HG03460 (cell line): Measurements from ENCODE around the gene KRTAP10-9.
"Not testable (repeated sequence)": the region's sequence is repeated elsewhere in the genome, so short reads cannot be mapped to it uniquely, and the experiment has no call there.

ENCODE experiments used
- ATAC-seq: cut with Tn5 transposase; IDR thresholded peaks from one replicate; pipeline ENCODE4 v1.9.1; 2021; ENCODE audit not compliant: unreplicated experiment

Gene KRTAP10-9

DNA sequence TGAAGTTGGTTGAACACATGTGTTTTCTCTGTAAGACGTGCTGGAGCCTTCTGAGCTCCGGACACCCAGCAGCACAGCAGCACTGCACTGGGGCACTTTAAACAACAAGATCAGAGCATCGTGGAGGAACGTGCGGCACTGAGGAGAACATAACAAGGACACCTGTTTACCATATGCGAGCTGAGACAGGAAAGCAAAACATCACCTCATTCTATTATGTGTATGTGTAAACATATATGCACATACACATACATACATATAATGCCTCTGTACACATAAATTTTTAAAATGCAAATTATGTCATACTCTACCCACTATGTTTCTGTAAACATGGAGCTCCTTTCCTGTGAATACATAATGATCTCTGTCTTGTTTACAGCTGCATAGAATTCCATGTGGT lies 31.4 kb upstream of the KRTAP10-9 start:
- no peak for ATAC-seq

DNA sequence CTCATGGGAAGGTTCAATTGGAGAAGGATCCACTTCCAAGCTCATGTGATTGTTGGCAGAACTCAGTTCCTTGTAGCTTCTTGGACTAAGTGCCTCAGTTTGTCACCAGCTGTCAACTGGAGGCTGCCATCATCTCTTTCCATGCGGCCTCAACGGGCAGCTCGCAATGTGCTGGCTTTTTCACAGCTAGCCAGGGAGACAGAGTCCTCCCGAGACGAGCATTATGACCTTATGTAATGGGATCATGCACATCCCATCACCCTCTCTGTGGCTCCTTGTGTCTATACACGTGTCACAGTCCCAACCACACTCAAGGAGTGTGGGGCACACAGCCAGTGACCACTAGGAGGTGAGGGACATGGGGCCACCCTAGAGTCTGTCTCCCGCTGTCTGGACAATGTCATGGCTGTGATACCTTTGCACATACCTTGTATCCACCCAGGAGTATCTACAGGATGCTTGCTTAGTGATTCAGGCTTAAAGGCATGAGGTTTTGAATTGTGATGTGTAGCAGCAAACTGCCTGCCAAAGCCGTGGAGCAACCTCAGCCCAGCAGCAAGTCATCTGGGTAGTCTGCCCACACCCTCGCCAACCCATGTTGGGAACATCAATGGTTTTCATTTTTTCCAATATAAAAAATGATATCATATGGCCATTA lies 30.7 kb upstream of the KRTAP10-9 start:
- ATAC-seq: no peak

DNA sequence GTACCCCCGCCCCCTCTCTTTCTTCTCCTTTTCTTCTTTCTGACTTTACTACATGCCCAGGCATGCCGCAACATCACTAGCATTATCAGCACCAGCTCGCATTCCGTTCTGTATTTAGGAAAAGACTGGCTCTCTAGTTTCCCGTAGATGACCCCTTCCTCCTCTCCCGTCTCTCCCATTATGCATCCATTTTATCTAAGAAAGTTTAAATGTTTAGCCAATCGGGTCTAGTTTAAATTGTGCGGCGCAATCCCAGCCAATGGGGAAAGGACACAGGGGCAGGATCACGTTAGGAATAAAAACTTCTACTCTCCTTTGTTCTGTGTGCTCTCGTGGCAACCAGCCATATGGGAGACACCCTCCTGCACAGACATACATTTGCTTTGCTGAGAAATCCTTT lies 28.8 kb upstream of the KRTAP10-9 start:
- ATAC-seq: no peak

DNA sequence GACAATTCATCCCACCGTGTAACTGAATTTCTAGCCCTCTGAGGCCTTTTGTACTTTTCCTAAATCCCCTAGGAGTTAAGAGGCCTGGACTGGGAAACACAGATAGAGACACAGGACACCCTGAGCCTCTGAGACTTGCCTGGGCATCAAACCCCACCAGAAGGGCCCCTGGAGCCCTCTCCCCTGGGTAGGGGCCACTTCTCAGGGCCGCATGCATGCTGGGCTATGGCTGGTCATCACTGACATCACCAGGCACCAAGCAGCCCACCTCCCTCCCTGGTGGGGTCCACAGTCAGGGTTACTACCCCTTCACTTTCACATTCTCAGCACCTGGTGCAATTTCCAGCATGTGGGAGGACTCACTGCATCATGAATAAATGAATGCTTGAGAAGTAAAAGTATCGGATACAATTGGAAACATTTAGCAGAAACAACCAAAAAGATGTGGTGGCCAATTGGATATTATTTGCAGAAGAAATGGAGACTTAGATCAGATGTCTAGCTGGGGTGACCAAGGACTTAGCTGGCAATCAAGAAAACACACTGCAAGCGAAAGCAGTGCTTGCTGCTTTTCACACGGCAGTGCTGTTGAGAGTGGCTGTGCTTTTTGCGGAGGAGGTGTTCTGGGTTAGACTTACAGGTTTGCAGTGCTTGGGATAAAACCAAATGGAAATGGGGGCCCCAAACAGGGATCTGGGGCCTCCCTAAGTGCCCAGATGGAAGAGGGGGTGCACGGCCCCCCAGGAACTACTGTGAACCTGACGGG lies 27.4 kb upstream of the KRTAP10-9 start:
- no peak for ATAC-seq

DNA sequence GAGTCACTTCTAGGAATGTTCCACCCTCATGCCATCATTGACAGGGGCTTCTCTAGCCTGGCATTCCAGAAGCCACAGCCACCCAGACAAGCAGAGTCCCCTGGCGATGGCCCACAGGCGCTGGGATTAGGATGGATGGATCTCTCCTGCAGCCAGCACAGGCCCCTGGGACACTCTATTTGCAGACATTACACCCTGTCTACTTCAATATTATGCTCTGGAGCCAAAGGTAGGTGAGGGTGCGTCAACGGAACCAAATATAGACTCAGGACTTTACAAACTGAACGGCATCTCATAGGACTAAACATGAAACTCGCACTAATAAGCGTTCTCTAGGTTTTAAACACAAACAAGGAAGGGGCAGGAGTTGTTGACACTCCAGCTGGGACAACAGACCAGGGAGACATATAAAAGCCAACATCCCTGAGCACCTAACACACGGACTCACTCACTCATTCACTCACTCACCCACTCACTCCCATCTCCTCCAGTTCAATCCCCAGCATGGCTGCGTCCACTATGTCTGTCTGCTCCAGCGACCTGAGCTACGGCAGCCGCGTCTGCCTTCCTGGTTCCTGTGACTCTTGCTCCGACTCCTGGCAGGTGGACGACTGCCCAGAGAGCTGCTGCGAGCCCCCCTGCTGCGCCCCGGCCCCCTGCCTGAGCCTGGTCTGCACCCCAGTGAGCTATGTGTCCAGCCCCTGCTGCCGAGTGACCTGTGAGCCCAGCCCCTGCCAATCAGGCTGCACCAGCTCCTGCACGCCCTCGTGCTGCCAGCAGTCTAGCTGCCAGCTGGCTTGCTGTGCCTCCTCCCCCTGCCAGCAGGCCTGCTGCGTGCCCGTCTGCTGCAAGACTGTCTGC lies 26.5 kb upstream of the KRTAP10-9 start, which contains the start of gene KRTAP10-7:
TSS of gene KRTAP10-7 (plus strand) at position 480 of the 861 bp plus-strand sequence. CDS start at position 505, 25 bp downstream.
- not testable (repeated sequence) for ATAC-seq

DNA sequence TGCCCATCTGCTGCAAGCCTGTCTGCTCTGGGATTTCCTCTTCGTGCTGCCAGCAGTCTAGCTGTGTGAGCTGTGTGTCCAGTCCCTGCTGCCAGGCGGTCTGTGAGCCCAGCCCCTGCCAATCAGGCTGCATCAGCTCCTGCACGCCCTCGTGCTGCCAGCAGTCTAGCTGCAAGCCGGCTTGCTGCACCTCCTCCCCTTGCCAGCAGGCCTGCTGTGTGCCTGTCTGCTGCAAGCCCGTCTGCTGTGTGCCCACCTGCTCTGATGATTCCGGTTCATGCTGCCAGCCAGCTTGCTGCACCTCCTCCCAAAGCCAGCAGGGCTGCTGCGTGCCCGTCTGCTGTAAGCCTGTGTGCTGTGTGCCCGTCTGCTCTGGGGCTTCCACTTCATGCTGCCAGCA lies 25.8 kb upstream of the KRTAP10-9 start:
- not testable (repeated sequence) for ATAC-seq

GRCh38 chr21:44601596-44602462 lies 25.1 kb upstream of the KRTAP10-9 start:
- ATAC-seq: no peak

DNA sequence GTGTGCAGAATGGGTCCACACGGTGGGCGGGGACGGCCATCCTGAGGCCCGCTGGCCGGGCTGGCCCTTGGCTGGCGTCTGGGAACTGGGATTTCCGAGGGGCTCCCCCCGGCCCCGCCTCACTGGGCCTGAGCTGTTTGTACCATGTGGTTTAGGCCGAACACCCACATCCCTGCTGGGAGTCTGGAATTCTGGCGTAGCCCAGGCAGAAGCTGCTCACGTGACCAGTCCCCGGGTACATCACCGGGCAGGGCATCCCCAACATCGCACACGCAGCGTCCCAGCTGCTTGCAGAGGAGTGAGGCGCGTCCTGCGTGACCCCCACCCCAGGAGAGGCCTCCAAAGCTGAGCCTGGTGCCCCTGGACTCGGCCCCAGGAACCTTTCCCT lies 24.4 kb upstream of the KRTAP10-9 start:
- ATAC-seq: no peak

DNA sequence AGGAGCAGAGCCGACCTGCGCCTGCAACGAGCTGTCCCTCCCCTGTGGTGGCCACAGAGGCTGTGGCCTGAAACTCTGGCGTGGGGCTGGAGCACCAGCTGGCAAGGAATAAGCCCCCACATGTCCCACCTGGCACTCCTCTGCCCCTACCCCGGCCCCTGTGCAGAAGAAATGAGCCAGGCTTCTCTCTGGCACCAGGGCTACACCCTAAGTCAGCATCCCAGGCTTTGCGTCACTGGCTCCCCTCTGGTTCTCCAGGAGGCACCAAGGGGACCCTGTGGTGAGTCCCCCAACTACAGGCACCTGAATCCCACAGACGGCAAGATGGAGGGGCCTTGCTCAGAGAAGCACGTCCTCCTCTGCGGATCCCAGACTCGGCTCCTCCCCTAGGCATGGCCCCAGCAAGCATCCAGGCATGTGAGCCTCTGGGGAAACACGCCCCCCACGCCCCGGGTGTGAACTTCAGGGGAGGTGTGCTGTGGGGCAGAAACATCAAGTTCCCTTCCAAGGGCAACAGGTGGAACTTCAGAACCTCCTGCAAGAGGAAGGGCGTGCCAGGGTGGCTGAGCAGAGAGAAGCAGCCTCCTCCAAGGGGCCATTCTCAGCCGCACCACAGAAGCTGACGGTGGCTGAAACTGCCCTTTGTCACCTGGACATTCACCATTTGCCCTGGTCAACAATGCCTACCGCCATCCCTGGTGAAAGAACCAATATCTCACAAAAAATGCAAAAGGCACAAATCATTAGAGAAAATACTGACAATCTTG lies 23.6 kb upstream of the KRTAP10-9 start:
- no peak for ATAC-seq

GRCh38 chr21:44603911-44604310 lies 23.0 kb upstream of the KRTAP10-9 start:
- no peak for ATAC-seq

- ATAC-seq: no peak
These were observed 20.4 kb upstream of the KRTAP10-9 start for GRCh38 chr21:44606495-44606894.

DNA sequence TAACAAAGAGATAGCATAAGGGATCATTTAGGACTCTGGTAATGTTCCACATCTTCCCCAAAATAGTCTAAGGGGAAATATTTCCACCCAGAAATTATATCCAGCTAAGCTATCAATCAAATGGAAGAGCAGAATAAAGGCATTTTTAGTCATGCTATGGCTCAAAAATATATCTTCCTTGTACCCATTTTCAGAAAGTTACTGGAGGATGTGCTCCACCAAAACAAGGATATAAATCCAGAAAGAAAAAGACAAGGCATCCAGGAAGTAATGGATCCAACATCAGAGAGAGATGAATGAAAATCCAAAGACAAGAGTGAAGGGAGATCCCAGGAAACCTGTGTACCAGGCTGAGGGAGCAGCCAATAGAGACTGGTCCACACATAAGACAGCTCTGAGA lies 17.7 kb upstream of the KRTAP10-9 start:
- ATAC-seq: no peak

DNA sequence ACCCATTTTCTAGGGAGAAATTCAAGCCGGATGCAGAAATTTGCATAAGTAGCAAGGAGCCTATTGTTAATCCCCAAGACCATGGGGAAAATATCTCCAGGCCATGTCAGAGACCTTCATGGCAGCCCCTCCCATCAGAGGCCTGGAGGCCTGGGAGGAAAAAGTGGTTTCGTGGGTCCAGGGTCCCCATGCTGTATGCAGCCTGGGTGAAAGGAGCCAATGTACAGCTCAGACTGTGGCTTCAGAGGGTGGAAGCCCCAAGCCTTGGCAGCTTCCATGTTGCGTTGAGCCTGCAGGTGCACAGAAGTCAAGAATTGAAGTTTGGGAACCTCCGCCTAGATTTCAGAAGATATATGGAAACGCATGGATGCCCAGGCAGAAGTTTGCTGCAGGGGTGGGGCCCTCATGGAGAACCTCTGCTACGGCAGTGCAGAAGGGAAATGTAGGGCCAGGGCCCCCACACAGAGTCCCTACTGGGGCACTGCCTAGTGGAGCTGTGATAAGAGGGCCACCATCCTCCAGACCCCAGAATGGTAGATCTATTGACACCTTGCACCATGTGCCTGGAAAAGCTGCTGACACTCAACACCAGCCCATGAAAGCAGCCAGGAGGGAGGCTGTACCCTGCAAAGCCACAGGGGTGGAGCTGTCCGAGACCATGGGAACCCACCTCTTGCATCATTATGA lies 16.6 kb upstream of the KRTAP10-9 start:
- ATAC-seq: not testable (repeated sequence)

GRCh38 chr21:44611551-44611950 lies 15.3 kb upstream of the KRTAP10-9 start:
- no peak for ATAC-seq

DNA sequence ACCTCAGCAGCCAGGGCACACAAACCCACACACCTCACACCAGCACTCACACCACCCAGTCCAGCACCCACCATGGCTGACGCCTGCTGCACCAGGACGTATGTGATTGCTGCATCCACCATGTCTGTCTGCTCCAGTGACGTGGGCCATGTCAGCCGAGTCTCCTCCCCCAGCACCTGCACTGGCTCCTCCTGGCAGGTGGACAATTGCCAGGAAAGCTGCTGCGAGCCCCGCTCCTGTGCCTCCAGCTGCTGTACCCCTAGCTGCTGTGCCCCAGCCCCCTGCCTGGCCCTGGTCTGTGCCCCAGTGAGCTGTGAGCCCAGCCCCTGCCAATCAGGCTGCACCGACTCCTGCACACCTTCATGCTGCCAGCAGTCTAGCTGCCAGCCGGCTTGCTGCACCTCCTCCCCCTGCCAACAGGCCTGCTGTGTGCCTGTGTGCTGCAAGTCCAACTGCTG lies 14.8 kb upstream of the KRTAP10-9 start, which contains the start of gene KRTAP10-8:
TSS of gene KRTAP10-8 (plus strand) at position 51 of the 458 bp plus-strand sequence. CDS start at position 73, 22 bp downstream.
- ATAC-seq: no peak

GRCh38 chr21:44612669-44613229 lies 14.1 kb upstream of the KRTAP10-9 start:
- ATAC-seq: no peak

DNA sequence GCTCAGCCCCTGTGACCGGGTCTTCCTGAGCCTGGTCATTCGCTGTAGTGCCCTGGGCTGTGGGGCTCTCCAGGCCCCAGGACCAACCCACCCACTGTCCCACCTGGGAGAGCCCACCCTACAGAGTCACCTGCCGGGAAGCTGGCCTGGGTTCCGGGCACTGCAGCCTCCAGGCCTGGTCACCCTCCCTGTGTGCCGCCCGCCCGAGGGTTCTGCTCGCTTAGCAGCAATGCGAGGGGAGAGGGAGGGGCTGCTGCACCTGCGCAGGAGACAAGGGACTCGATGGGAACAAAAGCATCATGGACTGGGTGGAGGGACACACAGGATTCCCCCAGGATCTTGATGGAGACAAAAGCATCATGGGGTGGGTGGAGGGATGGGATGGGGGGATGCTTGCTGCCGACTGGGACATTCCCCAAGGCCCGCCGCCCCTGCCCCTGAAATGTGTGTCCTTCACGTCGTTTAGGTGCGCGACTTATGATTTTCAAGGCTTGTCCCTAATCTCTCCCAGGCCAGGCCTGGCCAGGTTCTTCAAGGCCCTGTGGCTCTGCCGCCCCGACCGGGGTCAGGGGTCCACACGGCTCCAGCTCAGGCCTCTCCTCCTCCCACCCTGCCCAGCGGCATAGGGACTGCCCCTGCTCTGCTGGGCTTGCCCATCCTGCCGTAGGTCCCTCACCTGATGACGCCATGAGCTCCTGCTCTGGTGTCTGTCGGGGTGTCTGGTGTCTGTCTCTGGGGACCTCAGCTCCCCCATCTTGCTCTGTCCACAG lies 13.3 kb upstream of the KRTAP10-9 start:
- ATAC-seq: no peak

GRCh38 chr21:44614161-44614631 lies 12.7 kb upstream of the KRTAP10-9 start:
- ATAC-seq: no peak
